C1 segment of cervical spinal cord (tissue), 14 donors: Measurements from ENCODE around the gene MAGT1.
"Not testable (repeated sequence)": the region's sequence is repeated elsewhere in the genome, so short reads cannot be mapped to it uniquely, and the experiment has no call there.

Experiments
- DNase-seq, 14 donors: peaks; one replicate each; lab custom pipeline; 2025; lab: John Stamatoyannopoulos, UW

The MAGT1 gene

DNA sequence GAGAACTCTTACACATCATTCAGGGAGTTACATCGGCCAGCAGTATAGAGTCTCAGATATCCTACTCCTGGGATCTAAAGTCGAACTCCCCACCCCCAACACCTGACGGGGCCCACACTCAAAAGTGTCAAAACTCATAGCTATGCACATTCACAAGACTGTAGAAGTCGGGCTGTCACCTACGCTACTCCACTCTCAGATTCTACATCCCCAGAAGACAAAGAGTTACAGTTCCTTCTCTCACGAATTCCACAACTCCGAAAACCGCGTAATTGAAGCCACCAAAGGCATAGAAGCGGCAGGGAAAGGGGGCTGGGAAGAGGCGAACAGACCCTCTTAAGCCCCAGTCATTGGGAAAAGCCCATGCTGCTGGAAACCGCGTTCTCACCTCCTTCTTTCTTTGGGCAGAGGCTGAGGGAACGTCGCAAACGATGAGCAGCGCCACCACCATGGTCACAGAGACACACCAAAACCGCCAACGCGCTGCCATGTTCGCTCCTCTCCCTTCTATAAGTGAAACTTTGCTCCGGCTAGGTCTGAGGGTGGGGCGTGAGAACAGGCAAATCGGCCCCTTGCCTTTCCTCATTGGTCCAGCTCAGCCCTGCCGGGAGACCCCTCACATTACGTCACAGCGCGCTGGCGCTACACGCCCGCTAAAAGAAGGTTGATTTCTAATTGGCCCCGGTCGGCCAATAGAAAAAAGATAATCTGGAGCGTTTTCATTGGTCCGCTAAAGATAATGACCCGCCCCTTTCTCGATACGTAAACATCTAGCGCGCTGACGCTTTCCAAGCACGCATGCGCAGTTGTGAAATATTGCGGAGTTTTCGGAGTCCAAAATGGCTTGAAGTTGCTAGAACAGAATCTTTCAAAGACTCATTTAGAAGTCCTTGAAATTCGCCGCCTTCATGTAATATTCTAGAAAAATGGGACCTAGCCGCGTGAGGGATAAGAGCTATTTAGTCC lies at the start of gene MAGT1:
TSS of gene MAGT1 (minus strand) at position 515 of the 966 bp plus-strand sequence. CDS start at position 490, 25 bp downstream.
- peak; percentile 13 to 90 (median 76) for DNase-seq

DNA sequence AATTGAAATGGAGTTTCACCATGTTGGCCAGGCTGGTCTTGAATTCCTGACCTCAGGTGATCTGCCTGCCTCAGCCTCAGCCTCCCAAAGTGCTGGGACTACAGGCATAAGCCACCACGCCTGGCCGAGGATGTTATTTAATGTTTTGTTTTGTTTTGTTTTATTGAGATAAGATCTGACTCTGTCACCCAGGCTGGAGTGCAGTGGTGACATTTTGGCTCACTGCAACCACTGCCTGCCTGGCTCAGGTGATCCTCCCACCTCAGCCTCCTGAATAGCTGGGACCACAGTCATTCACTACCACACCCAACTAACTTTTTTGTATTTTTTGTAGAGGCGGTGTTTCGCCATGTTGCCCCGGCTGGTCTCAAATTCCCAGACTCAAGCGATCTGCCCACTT lies 49.8 kb upstream of the MAGT1 start:
- not testable (repeated sequence) for DNase-seq

DNA sequence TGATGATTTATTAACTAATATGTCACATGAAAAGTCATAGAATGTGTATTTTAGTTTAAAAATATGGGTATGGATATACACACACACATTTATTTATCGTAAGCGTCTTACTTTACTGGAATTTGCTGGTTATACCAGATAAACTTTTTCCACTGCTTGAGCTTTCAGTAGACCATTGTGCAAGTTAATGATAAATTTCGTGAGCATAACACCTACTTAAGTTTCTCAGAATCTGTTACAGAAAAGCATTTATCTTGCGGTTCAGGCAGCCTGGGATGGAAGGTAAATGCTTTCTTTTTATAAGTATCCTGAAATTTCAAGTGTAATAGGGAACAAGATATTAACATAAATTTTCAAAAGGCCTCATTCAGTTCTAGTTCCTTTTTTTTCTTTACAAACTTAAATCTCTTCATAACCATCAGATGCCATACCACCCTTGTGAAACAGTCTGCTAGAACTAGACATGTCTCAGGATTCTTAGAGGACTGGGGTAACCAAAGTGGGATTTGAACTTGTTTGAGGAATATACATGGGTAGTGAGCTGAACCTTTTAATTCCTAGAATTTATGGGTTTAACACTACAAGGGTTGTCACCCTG lies 42.9 kb upstream of the MAGT1 start:
- DNase-seq = no peak

DNA sequence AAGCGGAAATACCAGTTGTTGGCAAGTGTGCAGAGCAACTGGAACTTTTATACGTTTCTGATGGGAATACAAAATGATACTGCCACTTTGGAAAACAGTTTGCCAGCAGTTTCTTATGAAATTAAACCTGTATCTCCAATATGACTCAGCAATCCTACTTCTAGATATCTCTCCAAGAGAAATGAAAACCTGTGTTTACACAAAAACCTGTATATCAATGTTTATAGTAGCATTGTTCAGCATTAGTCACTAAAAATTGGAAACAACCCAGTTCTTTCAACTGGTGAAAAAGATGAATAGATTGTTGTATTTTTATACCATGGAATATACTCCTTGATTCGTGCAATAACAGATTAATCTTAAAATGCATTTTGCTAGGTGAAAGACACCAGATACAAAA lies 42.1 kb upstream of the MAGT1 start:
- DNase-seq = no peak

DNA sequence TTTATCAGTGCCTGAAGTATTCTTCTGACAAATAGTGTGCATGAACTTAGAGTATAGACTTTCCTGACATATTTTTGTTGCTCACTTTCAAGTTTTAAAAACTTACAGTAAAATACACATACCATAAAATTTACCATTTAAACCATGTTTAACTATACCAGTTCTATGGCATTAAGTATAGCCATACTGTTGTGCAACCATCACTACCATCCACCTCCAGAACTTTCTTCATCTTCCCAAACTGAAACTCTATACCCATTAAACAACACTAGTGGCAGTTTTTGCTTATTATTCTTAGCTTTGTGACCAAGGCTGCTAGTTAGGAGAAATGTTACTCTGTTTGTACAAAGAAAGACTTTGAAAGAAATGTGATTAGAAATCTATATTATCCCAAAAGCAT lies 41.1 kb upstream of the MAGT1 start:
- no peak for DNase-seq

DNA sequence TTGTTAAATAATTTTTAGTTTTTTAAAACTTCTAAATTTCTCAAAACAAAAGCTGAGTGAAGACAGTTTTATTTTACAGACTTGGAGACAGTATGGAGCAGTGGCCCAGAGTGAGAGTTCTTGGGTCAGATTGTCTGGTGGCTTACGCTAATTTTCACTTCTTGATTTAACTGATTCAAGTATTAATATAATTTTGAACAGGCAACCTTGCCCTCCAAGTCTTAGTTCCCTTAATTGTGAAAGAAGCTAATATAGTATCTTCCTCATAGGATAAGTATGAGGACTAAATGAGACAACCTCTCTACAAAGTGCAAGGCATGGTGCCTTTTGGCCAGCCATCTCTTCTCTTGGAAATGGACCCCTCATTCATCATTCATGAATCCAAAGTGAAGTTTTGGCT lies 40.7 kb upstream of the MAGT1 start:
- DNase-seq = no peak

DNA sequence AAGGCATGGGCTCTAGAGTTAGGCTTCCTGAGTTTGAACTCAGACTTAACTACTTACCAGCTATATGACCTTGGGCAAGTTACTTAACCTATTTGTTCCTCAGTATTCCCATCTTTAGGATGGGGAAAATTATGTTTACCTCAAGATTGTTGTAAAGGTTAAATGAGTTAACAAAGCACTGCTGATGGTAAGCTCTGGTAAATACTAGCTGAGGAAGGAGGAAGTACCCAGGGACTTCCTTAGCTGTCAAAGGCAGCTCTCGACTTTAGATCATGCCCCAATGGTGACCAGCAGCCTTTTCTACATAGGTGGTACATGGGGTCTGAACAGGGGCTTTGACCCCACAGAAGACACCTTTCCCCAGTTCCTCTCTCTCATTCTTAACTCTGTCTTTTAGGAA lies 35.3 kb upstream of the MAGT1 start:
- no peak for DNase-seq

DNA sequence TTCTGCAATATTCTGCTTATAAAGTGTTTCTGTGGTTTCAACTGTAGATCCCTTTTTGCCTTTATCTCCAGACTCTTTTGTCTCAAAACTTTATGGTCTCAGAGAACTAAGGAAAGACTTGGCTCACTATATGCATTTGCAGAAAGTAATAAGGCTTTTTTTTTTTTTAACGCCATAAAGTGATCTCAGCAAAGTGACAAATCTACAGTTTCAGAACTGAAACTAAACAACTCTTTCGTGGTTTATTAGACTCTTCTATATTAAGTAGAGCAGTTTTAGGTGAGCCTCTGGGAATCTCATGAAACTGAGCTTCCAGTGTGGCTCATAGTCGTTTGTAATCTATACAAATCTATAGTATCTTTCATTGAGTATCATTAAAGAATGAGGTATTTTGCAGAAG lies 30.5 kb upstream of the MAGT1 start:
- no peak for DNase-seq

DNA sequence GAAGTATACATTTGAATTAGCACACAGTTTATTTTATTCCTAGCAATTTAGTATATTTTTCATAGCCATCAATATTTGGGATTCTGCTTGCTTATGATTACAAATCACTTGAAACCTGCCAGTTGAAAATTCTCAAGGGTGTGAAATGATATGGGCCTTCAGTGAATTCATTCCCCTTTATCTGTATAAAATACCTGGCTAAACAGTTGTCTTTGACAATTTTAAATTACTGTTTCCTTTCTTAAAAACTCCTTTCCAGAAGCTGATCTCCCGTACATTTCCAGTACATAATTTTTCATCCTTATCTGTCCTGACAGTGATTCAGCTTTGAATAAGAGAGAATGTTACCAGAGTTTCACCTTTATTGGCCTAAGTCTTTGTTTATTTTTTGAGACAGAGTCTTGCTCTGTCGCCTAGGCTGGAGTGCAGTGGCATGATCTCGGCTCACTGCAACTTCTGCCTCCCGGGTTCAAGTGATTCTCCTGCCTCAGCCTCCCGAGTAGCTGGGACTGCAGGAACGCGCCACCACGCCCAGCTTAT lies 29.2 kb upstream of the MAGT1 start:
- DNase-seq = no peak

DNA sequence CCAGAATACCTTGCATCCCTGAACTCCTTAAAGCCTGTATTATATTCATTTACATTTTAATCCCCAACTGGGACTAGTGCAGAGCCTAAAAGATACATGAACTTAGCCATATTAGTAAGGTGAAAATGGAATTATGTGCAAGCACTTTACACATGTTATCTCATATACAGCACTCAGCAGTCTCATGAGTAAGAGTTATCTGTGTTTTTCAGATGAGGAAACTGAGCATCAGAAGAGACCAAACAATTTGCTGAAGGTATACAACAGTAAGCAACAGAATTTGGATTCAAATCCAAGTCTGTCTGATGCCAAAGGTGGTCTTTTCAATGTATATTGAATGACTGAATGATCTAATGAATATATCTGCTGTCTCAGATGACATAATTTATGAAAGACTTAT lies 27.6 kb upstream of the MAGT1 start:
- DNase-seq = no peak

DNA sequence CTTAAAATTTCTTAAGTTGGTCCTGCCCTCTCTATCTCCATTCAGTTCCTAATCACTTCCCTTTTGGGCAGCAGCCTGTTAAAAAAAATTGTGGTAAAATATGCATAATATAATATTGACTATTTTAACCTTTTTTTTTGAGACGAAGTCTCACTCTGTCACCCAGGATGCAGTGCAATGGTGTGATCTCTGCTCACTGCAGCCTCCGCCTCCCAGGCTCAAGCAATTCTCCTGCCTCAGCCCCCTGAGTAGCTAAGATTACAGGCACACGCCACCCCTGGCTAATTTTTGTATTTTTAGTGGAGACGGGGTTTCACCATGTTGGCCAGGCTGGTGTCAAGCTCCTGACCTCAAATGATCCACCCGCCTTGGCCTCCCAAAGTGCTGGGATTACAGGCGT lies 24.1 kb upstream of the MAGT1 start:
- not testable (repeated sequence) for DNase-seq

DNA sequence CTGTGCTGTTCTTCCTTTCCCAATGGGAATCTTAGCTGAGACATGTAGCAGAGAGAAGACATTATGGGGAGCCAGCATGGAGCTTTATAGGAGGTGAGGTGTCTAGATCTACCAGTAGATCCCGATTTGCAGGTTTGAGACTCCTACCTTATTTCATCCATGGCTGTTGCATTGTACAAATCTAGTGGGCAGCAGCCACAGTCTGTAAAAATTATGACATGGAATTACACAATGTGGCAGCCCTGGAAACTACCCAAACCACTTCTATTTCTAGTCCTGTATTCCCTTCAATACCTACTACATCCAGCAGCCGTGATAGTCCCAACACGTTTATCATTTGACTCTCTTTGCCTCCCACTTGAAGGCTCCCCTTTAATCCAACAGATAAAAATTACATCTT lies 23.3 kb upstream of the MAGT1 start:
- no peak for DNase-seq

DNA sequence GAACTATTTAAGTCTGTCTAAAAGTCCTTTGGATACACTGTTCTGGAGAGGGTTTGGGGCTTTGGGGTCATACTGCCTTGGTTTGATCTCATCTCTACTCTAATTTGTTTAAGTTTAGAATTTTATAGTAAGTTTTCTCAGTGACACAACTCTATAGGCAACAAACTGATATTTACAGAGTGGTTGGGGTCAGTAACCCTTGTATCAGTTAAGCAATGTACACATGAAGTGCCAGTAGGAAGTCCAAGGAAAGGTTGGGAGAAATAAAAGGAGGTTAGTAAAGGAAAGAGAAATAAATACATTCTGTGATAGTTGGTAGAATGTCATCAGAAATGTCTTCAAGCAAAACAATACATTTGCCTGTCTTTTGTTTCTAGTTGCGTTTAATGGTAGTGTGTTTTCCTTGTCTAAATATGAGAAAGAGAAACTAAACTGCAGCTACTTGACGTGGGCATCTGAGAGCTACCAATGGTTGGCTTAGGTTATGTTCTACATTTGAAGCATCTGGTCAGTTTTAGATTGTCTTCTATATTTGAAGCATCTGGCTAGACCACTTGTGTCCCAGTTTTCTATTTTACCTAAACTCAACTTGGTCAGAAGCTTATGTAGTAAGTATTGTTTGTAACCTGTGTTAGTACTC lies 22.2 kb upstream of the MAGT1 start:
- no peak for DNase-seq

DNA sequence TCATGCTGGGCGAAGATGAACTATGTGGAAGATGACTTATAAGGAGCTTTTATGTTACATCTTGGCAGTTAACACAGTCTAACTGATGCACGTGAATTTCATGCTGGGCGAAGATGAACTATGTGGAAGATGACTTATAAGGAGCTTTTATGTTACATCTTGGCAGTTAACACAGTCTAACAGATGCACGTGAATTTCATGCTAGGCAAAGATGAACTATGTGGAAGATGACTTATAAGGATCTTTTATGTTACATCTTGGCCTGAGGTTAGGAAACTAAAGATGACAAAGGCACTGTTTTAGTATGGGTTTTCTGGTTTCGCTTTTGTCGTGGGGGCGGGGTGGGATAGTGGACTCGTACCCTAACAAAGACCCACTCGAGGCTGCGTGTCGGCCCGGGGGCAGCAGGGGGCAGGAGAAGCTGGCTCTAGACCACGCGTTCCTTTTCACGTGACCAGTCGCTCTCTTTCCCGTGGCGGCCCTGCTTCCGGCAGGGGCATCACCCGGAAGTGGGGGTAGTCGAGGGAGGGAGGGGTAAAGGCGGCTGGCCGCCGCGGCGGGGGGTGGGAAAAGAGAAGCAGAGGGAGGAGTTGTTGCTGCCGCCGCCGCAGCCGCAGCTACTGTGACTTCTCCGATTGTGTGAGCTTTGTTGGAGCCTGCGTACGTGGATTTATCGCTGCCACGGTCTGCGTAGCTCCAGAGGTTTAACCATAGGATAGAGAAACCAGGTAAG lies 15.0 kb upstream of the MAGT1 start, which contains the start of gene ATP7A:
TSS of gene ATP7A (plus strand) at position 586 of the 733 bp plus-strand sequence. CDS start 60,949 bp downstream, outside the sequence.
- peak; percentile 2 to 88 (median 70) for DNase-seq

DNA sequence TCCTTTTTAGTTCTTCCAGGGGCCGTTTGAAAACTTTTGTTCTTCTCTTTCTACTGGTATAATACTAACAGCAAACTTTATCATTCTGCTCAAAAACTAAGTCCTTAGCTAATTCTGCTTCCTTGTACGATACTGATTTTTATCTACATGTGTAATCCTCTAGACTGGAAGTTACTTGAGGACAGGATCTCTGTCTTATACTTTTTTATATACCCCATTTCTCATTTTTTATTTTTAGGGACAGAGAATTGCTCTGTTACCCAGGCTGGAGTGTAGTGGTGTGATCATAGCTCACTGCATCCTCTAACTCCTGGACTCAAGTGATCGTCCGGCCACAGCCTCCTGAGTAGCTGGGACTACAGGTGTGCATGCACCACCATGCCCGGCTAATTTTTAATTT lies 6.3 kb upstream of the MAGT1 start:
- DNase-seq = no peak

DNA sequence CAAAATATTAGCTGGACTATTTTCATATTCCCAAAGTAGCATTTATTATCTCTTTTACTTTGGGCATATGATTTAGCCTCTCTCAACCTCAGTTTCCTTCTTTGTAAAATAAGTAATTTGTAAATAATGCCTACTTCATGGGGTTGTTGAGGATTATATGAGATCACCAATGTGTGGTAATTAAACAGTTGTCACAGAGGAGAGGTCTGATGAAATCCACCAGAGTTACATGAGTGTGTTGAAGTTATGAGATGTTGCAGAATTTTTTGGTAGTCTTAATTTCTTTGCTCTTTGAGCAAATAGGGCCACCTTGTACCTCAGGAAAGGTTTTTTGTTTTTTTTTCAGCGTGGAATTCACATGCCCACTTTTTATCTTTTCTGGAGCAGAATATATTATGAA lies 5.5 kb upstream of the MAGT1 start:
- no peak for DNase-seq

DNA sequence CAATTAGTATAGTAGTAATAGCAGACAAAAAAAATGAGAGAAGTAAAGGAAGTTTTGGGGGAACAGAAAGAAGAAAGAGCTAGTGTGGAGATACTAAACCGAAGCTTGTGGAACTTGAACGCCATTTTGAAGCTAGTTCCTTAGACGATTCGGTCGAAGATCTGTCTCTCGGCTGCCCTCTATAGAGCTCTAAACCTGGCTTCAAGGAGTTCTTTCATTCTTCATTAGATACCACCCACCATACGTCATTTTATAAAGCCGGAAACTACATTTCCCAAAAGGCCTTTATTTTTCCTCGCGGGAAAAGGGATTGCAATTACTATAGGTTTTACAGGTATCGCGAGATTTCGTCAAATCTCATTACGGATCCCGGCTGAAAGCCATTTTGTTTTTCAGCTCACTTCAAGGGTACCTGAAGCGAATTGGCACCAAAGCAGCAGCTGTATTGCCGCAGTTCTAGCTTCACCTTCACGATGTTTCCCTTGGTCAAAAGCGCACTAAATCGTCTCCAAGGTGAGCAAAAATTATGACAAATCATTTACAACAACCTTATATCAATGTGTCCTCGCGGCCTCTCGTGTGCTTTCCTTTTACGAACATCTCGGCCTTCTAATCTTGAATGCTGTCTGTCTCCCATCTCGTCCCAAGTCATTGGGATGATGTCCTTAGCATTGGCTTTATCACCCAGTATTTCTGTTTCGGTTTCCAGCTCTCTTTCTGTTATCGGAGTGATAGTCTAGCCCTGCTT lies 4.0 kb upstream of the MAGT1 start, which contains the start of gene COX7B:
TSS of gene COX7B (plus strand) at position 388 of the 748 bp plus-strand sequence. CDS start at position 474, 86 bp downstream.
- DNase-seq = peak in 12 of 14 donors; percentile 14 to 93 (median 44)

DNA sequence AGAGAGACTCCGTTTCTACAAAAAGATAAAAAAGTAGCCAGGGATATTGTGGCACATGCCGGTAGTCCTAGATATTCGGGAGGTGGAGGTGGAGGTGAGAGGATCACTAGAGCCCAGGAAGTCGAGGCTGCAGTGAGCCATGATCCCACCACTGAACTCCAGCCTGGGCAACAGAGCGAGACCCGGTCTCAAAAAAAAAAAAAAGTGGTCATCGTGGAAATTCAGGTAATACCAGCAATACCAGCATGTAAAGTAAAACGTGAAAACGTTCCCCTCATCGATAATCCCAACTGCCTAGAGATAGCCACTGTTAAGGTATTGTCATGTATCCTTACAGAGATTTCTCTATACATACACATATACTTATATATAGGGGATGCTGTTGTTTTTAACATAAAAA lies 1.5 kb downstream of the MAGT1 start:
- DNase-seq = no peak

DNA sequence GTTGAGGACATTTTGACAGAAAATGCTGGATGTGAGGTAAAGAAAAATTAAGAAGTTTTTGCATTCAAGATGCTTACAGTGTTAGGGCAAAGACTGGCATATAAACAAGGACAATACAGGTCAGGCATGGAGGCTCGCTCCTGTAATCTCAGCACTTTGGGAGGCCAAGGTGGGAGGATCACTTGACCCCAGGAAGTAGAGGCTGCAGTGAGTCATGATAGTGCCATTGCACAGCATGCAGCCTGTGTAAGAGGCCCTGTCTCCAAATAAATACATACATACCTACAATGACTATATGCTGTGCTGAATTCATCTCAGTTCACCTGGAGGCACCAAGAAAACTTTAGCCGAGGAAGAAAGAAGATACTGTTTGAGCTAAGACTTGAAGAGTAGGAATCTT lies 2.3 kb downstream of the MAGT1 start:
- no peak for DNase-seq

DNA sequence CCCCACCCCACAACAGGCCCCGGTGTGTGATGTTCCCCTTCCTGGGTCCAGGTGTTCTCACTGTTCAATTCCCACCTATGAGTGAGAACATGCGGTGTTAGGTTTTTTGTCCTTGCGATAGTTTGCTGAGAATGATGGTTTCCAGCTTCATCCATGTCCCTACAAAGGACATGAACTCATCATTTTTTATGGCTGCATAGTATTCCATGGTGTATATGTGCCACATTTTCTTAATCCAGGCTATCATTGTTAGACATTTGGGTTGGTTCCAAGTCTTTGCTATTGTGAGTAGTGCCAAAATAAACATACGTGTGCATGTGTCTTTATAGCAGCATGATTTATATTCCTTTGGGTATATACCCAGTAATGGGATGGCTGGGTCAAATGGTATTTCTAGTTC lies 13.8 kb downstream of the MAGT1 start:
- DNase-seq = not testable (repeated sequence)
